SK-N-MC (cell line): ENCODE measurements around the gene EMILIN2.

Experiments
- EZH2 ChIP-seq: fragments of 200-600 bp; sonication (generic); IDR thresholded peaks from one replicate; pipeline ENCODE4 v1.6.1; 2017; ENCODE audit warnings: antibody characterized with exemption
- FOXP2 ChIP-seq: optimal IDR thresholded peaks from 2 replicates; pipeline ENCODE3; 2011; ENCODE audit warnings: mild to moderate bottlenecking, moderate library complexity; ENCODE audit not compliant: insufficient read depth; ENCODE audit errors: extremely low read length, control extremely low read depth
- POLR2AphosphoS5 ChIP-seq: IDR thresholded peaks from 2 replicates; pipeline ENCODE4 v1.6.1; 2012; ENCODE audit warnings: mild to moderate bottlenecking, low read depth, low read length, borderline replicate concordance

GRCh38 chr18:2854875-2855274 lies 8.1 kb downstream of the EMILIN2 start:
- TF ChIP-seq POLR2AphosphoS5: no peak
- no peak for TF ChIP-seq EZH2
- TF ChIP-seq FOXP2: no peak
